Measurements from ENCODE around the gene MALT1.

- TF ChIP-seq CTCF (IDR thresholded peaks at IDR 0.05; ENCODE audit: poor library complexity), result no peak
- TF ChIP-seq EZH2 (IDR thresholded peaks at IDR 0.05; ENCODE audit: borderline replicate concordance), result no peak
- TF ChIP-seq EZH2phosphoT487 (IDR thresholded peaks at IDR 0.05; ENCODE audit: low read depth, severe bottlenecking, unreplicated experiment), result no peak
Observed at GRCh38 chr18:58674159-58674558, 2.9 kb downstream of the MALT1 start.

Measured in hepatocyte (in vitro differentiated cells).